GM12878 (cell line): ENCODE data around the gene PRDM12.

ENCODE experiments used
- EZH2 ChIP-seq: IDR thresholded peaks from 2 replicates; pipeline ENCODE4 v1.6.1; 2012; ENCODE audit warnings: low read depth, mild to moderate bottlenecking, control low read depth, inconsistent platforms, low read length, borderline replicate concordance; ENCODE audit not compliant: control insufficient read depth
- HDGF ChIP-seq: fragments of 450-650 bp; IDR thresholded peaks from 2 replicates; pipeline ENCODE4 v1.6.1; 2016; ENCODE audit warnings: antibody characterized with exemption
- RBBP5 ChIP-seq: fragments of 200-600 bp; sonication (generic); conservative IDR thresholded peaks from 2 replicates; pipeline ENCODE4 v1.6.1; 2016
- RELA ChIP-seq: fragments of 450-650 bp; IDR thresholded peaks from 2 replicates; pipeline ENCODE4 v1.8.0; 2014; ENCODE audit warnings: borderline replicate concordance; ENCODE audit not compliant: partially characterized antibody
- TF ChIP-seq, protein P1 (sequence below), 3 experiments: IDR thresholded peaks in 2 of 3; conservative IDR thresholded peaks in 1 of 3; 2 replicates each; pipeline ENCODE4 v1.5.1; 2011; ENCODE audit warnings: low read depth in 3 of 3, low read length in 3 of 3, mild to moderate bottlenecking in 3 of 3, control low read depth in 2 of 3, moderate library complexity in 2 of 3, inconsistent platforms in 1 of 3, mixed read lengths in 1 of 3; ENCODE audit not compliant: control insufficient read depth in 2 of 3, insufficient read depth in 1 of 3; ENCODE audit errors: extremely low read depth in 1 of 3

DNA sequence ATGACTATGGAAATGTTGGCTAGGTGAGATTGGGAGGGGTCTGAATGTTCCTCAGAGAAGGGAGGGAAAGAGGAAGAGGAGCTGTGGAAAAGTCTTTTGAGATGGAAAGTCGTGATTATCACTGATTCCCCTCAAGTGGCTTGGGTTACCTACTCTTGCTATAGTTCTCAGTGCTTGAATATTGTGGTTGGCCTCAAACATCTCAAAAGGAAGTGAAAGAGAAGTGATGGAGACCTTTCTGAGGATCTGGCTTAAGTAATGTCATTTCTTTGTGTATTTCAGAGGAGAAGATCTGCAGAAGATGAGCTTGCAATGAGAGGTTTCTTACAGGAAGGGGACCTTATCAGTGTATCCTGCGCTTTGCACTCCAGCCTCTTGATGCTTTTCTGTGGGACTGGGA is 34.7 kb downstream of the PRDM12 start:
- TF ChIP-seq RBBP5 (no peak), EZH2 (no peak), HDGF (no peak), RELA (no peak)
- TF ChIP-seq, protein P1, sequence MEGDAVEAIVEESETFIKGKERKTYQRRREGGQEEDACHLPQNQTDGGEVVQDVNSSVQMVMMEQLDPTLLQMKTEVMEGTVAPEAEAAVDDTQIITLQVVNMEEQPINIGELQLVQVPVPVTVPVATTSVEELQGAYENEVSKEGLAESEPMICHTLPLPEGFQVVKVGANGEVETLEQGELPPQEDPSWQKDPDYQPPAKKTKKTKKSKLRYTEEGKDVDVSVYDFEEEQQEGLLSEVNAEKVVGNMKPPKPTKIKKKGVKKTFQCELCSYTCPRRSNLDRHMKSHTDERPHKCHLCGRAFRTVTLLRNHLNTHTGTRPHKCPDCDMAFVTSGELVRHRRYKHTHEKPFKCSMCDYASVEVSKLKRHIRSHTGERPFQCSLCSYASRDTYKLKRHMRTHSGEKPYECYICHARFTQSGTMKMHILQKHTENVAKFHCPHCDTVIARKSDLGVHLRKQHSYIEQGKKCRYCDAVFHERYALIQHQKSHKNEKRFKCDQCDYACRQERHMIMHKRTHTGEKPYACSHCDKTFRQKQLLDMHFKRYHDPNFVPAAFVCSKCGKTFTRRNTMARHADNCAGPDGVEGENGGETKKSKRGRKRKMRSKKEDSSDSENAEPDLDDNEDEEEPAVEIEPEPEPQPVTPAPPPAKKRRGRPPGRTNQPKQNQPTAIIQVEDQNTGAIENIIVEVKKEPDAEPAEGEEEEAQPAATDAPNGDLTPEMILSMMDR (IDR thresholded peaks at IDR 0.05 in 2 of 3, conservative IDR thresholded peaks at IDR 0.05 in 1 of 3; ENCODE audit: control insufficient read depth in 2 of 3, extremely low read depth in 1 of 3, insufficient read depth in 1 of 3, low read depth in 3 of 3, low read length in 3 of 3) = no peak
